HG03066 (cell line): Measurements from ENCODE around the gene NALCN.

Source experiments
- ATAC-seq: cut with Tn5 transposase; IDR thresholded peaks from one replicate; pipeline ENCODE4 v1.9.1; 2021; ENCODE audit warnings: low read depth; ENCODE audit not compliant: unreplicated experiment

NALCN gene

DNA sequence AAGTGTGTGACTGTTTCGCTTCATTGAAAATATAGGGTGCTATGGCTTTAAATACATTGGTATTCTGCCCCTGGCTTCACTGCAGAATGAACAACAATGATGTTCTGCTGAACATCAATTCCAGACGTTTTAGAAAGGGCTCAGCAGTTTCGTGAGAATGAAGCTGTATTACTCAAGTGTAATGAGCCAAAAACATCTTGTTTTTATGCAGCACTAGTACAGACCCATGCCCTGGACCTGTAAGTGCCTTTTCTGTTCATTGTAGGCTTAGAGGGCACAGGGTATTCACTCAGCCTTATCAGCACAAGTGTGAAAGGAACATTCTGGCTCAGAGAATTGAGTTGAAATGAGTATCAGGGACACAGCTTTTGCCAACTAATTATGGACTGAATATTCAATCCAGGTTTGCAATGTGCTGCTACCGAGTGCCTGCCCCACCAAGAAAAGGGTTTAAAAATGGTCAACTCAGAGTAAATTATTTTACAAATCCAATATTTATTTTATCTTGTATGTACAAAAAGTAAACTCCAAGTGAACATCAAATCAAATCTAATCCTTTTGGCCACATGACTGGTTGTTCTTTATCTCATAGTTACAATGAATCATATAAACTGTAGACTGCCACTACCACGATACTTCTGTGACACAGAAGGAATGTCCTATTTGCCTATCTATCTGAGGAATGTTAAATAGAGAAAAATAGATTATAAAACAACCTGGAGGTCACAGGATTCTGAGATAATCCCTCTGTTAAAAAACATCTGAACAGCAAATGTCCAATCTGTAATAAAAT is 362.8 kb downstream of the NALCN start:
- no peak for ATAC-seq

DNA sequence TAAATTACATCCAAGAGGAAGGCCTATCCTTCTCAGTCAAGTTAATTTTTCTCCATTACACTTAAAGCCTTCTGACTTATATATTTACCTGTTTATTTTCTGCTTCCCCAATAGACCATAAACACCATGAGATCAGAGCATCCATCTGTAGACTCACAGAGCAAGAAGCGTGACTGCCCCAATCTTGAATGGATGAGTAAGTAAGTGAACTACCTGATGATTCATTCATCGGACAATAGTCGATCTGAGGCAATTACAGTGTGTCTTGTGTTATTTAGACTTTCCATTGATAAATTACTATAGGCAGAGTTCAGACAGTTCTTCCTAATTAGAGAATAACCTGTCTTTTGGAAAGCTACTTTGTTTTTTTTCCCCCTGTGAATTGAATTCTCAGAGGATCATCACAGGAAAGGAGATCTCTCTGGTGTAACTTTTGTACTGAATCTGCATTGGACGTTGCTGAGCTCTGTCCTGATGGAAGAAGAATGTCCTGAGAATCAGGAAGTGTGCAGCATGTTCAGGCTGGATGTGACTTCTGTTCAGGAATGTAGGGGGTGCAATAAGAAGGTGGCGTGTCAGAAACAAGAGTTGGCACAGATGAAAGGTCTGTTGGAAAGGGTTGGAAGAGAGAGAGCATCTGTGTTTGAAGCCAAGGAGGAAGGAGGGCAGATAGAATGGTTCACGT is 367.0 kb downstream of the NALCN start:
- no peak for ATAC-seq

DNA sequence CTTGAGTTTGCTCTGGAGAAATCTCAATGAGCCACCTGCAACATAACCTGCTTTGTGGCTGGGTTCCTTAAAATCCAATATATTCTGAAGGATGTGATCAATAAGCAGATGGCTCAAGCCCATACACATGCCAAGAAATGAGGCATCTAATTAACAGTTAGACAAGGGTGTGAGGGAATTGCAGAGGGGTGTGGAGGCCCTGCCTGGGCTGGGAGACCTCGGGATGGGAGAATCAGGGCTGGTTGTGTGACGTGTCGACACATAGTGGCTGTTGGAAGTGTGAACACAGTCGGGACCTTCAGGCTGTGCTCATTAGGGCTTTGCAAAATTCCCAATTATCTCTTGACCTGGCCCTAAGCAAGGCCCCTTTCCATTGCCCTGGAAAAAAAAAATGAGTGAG is 379.8 kb downstream of the NALCN start:
- no peak for ATAC-seq

DNA sequence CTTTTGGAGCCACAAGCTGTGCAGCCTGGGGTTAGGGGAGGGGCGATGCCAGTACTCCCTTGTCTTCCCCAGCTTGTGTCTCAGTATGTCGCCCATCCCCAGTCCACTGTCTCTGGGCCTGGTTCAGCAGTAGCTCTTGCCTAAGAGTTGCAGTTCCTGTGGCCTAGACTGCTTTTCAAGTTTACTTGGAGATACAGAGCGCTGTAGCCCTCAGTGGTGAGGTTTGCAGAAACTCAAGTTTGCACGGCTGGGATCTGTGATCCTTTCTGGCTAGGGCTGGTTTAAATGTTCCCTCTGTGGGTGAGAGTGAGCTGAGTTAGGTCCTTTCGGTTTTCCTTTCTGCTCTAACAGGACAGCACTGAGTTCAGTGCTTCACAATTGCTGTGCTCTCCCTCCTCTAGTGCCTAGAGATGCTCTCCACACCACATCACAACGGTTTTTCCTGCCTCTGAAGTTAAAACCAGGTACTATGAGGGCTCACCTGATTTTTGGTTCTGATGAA is 381.1 kb downstream of the NALCN start:
- ATAC-seq = no peak

DNA sequence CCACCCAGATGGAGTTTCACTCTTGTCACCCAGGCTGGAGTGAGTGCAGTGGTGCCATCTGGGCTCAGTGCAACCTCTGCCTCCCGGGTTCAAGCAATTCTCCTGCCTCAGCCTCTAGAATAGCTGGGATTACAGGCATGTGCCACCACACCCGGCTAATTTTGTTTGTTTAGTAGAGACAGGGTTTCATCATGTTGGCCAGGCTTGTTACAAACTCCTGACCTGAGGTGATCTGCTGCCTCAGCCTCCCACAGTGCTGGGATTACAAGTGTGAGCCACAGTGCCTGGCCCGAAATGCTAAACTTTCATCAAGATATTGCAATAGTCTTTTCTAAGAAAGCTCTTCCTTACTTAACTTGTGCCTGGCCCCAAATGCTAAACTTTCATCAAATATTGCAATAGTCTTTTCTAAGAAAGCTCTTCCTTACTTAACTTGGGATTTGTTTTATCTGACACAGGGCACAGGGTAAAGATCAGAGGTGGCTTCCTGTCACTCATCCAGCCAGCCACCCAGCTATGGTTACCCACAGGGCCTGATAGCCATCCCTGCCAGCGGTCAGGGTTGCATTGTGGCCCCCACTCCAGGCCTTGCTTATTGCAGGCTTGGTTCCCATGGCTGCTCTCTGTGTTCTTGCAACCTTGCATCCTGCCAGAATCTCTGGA is 389.4 kb downstream of the NALCN start:
- ATAC-seq = no peak

DNA sequence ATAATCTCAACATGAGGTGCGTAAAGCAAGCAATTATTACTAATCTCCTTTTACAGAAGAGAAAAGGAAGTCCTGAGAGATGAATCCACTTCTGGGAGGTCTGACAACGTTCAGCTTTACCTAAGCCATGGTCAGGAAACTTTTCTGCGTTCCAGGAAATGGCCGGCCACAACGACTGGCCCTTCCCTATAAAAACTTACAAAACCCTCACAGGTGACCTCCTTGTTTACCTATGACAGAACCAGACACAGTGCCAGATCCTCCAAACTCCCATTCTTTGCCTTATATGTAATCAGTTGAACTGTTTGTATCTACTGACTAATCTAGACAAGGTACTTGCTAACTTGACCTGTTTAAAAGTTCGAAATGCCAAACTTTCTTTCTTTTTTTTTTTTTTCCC is 390.0 kb downstream of the NALCN start:
- no peak for ATAC-seq

DNA sequence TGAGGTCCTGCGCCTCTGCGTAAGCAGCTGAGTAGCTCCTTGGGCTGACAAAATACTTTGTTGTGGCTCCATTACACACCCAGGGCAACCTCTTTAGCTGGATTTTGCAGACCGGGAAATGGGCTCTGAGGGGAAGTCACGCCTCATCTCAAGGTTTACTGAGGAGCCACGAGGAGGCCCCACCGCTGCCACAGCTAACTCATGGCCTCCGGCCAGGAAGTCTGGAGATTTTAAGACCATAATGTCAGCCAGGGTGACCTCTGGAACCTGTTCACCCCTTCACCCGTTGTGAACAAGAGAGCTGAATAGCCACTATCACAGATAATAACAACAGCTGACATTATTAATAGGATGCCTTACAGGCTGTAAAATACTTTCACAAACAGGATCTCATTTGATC is 390.4 kb downstream of the NALCN start:
- no peak for ATAC-seq

DNA sequence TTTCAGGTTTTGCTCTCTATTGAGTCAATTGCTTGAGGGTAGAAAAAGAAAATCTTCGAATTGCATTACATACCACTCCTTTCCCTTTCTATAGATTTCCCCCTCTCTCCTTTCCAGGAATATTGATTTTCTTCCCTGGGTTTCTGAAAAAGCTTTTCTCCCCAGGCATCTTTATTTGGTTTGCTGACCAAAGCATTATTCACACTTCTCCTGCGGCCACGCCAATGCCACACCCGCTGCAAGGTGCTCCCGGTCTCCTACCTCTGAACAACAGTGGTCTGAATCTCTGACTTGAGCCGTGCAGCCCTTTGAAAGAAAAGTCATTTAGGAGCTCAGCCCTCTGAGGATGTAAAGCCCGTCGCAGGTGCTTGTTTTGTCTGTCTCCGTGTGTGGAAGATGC is 390.8 kb downstream of the NALCN start:
- no peak for ATAC-seq

DNA sequence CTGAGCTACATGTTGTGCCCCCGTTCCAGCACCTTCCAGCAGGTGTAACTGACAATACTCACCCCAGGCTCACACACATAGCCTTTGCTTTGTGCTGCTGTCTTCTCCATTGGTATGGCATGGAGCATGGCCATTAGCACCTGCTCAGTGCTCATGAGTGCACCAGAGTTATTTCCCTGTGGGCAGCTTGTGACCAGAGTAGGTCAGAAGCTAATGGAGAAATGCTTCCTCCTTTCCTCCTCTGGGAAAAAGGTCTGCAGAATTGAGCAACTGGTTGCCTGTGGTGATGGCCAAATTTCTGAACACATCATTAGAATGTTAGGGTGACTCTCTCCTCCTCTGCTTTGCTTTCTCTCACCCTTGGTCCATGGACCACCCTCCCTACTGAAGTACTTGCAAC is 397.2 kb downstream of the NALCN start:
- ATAC-seq = no peak

DNA sequence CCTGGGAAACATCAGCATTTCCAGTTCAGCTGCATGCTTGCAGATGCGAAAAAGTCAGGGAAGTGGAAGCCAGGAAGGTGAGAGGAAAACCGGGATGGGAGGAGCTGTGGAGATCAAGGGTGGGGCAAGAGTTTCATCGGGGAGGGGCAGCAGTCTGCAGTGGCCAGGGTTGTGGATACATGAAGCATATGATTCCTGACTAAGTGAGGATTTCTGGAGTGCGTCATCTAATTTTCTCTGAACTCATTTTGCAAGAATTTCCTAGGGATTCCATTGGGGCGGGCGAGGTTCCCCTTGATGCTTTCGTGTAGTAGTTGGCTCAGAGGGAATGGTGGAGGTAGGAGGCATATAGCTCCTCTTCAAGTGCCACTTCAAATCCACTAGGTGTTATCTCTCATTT is 397.6 kb downstream of the NALCN start:
- no peak for ATAC-seq

DNA sequence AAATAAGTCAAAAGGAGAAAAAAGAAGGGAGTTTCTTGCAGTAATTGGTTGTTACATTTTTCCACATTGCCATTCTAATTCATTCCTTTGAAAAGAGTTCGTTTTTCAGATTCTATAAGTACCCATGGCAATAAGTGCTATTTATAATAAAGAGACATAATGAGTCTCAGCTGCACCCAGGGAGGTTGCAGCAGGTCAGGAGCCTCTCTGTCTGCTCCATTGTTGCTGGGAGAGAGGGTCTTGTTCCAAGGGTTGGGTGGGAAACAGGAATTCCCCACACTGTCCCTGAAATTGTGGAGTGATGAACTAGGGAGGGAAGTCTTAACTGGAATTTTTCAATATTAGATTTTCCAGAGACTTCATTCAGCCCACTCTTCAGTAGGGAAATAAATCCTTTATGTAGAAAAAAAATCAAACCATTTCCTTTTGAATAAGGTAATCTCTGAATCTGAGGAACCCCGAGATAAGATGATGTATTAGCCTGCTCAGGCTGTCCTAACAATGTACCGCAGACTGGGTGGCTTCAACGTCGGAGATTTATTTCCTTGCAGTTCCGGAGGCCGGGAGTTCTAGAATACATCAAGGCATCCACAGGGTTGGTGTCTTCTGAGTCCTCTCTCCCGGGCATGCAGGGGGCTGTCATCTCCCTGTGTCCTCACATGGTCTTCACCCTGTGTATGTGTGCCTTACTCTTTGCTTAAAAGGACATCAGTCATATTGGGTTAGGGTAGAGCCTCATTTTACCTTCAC is 399.0 kb downstream of the NALCN start:
- ATAC-seq = no peak

DNA sequence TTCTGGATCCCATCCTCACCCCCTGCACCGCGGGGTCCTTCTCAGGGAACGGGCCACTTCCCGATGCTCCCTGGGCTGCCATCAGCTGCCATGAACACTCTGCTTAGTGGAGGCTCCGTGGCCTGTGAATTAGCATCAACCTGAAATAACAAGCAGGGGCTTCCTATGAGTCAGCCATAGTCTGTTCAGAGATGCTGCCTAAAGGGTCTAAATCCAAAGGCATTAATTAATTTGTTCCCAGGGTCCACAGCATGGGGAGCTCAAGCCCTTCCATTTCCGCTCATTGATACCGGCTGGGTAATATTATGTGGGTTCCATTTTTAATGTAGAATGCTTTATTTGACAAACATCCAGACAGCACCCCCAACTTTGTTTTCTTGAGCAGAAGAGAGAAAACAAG is 399.8 kb downstream of the NALCN start:
- ATAC-seq = no peak

DNA sequence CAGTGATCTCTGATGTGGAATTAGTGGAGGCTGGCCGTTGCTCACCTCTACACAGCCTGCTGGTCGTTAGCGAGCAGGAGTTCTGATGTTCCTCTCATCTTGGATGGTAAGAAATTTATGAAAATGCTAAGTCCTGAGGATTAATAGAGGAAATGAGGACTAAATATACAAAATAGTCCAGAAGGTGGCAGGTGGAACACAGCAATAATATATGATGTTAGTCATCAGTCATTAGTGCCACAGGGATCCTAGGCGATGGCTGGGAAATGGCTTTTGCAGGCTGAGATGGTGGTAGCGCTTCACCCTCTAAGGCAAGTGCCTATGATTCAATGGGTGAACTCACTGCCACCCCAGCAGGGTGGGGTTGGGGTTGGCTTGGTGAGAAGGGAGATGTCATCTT is 403.1 kb downstream of the NALCN start:
- ATAC-seq = no peak

DNA sequence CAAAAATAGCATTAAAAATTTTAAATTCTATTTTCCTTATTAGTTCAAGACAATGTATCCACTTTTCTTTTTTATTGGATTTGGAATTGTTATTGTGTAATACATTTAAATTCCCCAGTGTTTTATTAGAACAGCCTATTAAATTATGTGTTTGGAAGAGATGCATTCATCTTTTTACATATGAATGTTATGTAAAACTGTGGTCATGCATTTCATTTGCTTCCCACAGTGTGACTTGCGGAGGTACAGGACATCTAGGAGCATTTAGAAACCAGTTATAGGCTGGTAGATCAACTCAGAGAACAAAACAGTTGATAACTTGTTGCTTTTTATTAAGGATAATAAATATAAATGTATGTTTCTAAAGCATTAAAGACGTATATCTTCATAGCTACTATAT is 406.2 kb downstream of the NALCN start:
- ATAC-seq = no peak

DNA sequence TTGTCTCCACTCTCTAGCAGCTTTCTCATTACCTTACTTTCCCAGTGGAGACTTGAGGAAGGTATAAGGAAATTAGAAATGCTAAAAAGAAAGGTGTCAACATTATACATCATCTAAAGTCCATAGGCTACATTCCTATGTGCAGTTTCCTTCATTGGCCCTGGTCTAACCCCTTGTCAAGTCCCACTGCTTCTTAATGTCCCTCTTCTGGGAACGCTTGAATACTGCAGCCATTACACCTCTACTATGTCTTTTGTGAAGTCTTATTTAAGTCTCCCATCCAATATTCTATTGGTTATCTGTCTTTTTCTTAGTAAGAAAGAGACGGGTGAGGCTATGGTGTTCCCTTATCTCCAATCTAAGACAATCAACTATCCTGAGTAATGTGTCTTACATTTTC is 409.1 kb downstream of the NALCN start:
- no peak for ATAC-seq
